CD4-positive, alpha-beta T cell treated with Interleukin-15 for 4 hours (primary cell): ENCODE measurements around the gene EAF1.
"Not testable (repeated sequence)": the region's sequence is repeated elsewhere in the genome, so short reads cannot be mapped to it uniquely, and the experiment has no call there.

Experiments
- DNase-seq: peaks from one replicate; pipeline ENCODE4 v3.0.0-alpha.2; 2020; ENCODE audit warnings: low spot score

Gene EAF1

GRCh38 chr3:15427182-15427880, at the start of gene EAF1, which contains the start of gene METTL6:
Gene EAF1 (plus strand): TSS chr3:15427598. CDS start chr3:15427780, 182 bp downstream.
Gene METTL6 (minus strand): TSS chr3:15427544. CDS start chr3:15426511, 1,033 bp downstream.
- peak; percentile 82 for DNase-seq

GRCh38 chr3:15377961-15378791, 49.2 kb upstream of the EAF1 start:
- peak; percentile 96 for DNase-seq

DNA sequence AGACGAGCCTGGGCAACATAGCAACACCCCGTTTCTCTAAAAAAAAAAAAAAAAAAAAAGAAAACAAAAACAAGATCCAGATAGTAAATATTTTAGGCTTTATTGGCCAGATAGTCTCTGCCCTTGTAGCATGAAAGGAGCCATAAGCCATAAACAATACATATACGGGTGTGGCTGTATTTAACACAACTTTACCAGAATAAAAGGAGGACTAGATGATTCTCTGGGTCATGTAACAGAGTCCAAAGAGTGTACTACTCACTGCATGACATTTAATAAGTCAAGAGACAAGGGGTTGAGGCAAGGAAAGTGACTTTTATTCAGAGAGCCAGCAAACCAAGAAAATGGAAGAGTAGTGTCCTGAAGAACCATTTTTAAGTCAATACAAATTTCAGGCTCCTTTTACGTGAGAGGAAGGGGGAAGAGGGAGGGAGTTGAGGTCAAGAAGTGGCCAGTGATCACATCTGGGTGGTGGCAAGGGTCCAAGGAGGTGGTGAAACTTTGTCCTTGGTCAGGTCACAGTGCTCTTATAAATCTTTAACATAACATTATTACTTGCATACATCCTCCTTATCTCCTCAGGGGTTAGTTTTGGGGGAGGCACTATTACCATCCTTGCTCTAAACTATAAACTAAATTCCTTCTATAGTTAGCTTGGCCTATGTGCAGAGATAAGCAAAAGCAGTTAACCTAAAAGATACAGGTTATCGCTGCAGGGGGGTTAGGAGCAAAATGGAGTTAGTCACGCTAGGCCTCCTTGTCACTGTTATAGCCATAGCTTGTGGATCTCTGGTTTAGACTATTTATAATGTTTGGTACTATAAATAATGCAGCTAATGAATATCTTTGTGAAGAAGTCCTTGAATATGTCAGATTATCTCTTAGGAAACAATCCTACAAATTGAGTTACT, 46.2 kb upstream of the EAF1 start:
- no peak for DNase-seq

GRCh38 chr3:15382405-15382923, 44.9 kb upstream of the EAF1 start:
- DNase-seq = no peak

DNA sequence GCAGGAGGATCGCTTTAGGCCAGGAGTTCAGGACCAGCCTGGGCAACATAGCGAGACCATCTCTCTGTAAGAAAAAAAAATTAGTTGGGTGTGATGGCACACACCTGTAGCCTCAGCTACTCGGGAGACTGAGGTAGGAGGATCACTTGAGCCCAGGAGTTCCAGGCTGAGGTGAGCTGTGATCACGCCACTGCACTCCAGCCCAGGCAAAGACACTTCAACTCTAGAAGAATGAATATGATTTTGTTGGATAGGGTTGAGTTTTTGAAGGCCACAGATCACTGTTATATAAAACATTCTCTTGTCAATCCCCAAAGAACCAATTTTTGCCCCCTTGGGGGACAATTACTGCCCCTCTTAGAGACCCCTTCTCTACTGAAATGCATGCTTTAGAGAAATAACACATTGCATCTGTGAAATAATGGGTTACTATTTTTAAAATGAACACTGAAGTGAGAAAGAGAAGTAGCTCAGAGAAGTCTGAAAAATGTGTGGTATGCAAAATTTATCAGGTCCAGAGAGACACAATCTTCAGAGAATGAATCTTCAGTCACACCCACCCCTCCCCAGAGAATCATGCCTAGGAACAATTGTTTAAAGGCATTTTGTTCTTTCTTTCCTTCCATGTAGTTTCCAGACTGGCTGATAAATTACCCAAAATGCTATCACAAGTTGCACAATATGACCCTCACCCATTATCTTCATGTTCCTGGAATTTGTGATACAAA, 42.7 kb upstream of the EAF1 start:
- no peak for DNase-seq

- not testable (repeated sequence) for DNase-seq
Measured at GRCh38 chr3:15385238-15385695, 42.1 kb upstream of the EAF1 start.

GRCh38 chr3:15385901-15386653, 41.3 kb upstream of the EAF1 start:
- no peak for DNase-seq

- not testable (repeated sequence) for DNase-seq
Measured at GRCh38 chr3:15386654-15386955, 40.8 kb upstream of the EAF1 start.

DNA sequence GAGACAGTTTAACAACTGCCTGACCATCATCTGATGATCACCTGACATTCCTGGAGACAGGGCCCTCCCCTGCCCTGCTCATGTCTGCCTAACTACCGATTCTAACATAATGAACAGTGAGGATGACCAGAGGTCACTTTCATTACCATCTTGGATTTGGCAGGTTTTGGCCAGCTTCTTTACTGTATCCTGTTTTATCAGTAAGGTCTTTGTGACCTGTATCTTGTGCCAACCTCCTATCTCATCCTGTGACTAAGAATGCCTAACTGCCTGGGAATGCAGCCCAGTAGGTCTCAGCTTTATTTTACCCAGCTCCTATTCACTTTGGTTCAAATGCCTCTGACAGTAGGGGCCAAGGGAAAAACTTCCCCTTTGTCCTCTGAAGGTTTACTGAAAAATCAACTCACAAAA, 40.2 kb upstream of the EAF1 start:
- DNase-seq = no peak

GRCh38 chr3:15387735-15388134, 39.7 kb upstream of the EAF1 start:
- no peak for DNase-seq

- DNase-seq = not testable (repeated sequence)
Measured at GRCh38 chr3:15388335-15388734, 39.1 kb upstream of the EAF1 start.

DNA sequence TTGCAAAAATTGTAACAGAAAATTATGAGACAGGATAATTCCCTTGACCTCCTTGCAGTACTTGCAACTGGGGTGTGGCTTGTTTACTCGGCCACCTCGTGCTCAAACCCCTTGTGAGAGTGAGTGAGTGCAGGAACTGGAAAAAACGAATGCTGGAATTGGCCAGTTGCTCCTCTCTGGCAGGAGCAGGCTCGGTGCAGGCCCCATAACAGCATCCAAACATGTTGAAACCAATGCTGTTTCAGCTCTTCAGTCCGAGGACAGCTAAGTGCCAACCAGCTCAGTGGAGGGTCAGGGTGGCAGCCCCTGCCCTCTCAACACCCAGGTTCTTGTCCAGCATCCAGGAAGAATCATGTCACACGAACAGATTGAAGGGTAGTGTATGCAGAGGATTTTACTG, 36.9 kb upstream of the EAF1 start:
- DNase-seq = no peak

GRCh38 chr3:15391007-15391406, 36.4 kb upstream of the EAF1 start:
- no peak for DNase-seq

- DNase-seq = not testable (repeated sequence)
Measured at GRCh38 chr3:15393252-15393651, 34.1 kb upstream of the EAF1 start.

DNA sequence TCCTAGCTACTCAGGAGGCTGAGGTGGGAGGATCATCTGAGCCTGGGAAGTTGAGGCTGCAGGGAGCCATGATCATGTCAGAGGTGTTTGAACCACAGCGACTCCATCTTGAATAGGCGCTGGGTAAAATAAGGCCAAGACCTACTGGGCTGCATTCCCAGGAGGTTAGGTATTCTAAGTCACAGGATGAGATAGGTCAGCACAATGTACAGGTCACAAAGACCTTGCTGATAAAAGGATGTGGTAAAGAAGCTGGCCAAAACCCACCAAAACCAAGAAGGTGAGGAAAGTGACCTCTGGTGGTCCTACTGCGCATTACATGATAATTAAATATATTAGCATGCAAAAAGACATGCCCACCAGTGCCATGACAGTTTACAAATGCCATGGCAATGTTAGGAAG, 28.7 kb upstream of the EAF1 start:
- DNase-seq = peak; percentile 51

GRCh38 chr3:15399970-15400369, 27.4 kb upstream of the EAF1 start:
- DNase-seq = peak; percentile 16

DNA sequence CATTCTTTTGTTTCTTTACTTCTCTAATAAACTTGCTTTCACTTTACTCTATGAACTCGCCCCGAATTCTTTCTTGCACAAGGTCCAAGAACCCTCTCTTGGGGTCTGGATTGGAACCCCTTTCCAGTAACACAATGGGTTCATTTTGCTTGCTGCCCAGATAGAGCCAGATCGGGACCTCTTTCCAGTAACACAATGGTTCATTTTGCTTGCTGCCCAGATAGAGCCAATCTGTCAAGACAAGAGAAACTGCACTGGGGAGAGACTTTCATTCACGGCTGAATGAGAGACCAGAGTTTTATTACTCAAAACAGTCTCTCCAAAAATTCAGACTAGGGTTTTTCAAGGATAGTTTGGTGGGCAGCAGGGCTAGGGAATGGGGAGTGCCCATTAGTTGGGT, 25.5 kb upstream of the EAF1 start:
- DNase-seq = no peak

DNA sequence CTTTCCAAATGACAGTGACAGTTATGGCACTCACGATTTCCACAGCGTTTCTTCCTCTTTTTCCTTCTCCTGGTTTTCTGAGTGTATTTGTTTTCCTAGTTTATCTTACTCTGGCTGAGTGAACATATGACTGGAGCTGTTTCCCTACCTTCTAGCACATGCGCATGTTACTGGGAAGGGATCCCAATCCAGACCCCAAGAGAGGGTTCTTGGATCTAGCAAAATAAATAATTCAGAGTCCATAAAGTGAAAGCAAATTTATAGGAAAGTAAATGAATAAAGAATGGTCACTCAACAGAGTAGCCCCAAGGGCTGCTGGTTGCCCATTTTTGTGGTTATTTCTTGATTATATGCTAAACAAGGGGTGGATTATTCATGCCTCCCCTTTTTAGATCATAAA, 23.9 kb upstream of the EAF1 start:
- DNase-seq = no peak

- DNase-seq = no peak
Measured at GRCh38 chr3:15403965-15404364, 23.4 kb upstream of the EAF1 start.

GRCh38 chr3:15404767-15405166, 22.6 kb upstream of the EAF1 start:
- DNase-seq = no peak
